Tongue (tissue), 2 donors: ENCODE results near the gene HYAL3. TPM values are rescaled to one million over a fixed set of nuclear protein-coding genes. Genes with fewer than 3 reads are reported as not detected.

ENCODE experiments used
- DNase-seq: peaks from one replicate; pipeline ENCODE4 v3.0.0-alpha.2; 2015
- total RNA-seq: library from RNA; depleted of rRNA; stranded (reverse); fragments of >200 nt; gene quantifications from one replicate; pipeline ENCODE4 v1.2.3, GENCODE V29; 2014

HYAL3 gene
- total RNA-seq, 1 donor from 2014 or later = 3.1 TPM

GRCh38 chr3:50327943-50328691, 28.9 kb upstream of the HYAL3 start, which contains the start of gene TUSC2:
TUSC2 (minus strand) TSS chr3:50328223; CDS start chr3:50328099, 124 bp downstream.
- peak; percentile 99 for DNase-seq

GRCh38 chr3:50327129-50327528, 27.9 kb upstream of the HYAL3 start:
- DNase-seq = no peak

GRCh38 chr3:50326182-50326541, 27.0 kb upstream of the HYAL3 start:
- DNase-seq = no peak

- no peak for DNase-seq
Measured at GRCh38 chr3:50325497-50326181, 26.4 kb upstream of the HYAL3 start.

GRCh38 chr3:50325113-50325480, 25.9 kb upstream of the HYAL3 start:
- DNase-seq = no peak

- peak; percentile 70 for DNase-seq
Measured at GRCh38 chr3:50324351-50325112, 25.3 kb upstream of the HYAL3 start.

- no peak for DNase-seq
Measured at GRCh38 chr3:50323614-50324199, 24.5 kb upstream of the HYAL3 start.

GRCh38 chr3:50323092-50323600, 23.9 kb upstream of the HYAL3 start:
- no peak for DNase-seq

- DNase-seq = no peak
Measured at GRCh38 chr3:50322386-50323091, 23.3 kb upstream of the HYAL3 start, which contains the start of gene HYAL2. HYAL2 (minus strand) TSS chr3:50322745; CDS start chr3:50320489, 2,256 bp downstream.

- no peak for DNase-seq
Measured at GRCh38 chr3:50322115-50322385, 22.8 kb upstream of the HYAL3 start.

- peak; percentile 96 for DNase-seq
Measured at GRCh38 chr3:50321336-50322114, 22.3 kb upstream of the HYAL3 start.

GRCh38 chr3:50320853-50321335, 21.7 kb upstream of the HYAL3 start:
- peak; percentile 91 for DNase-seq

GRCh38 chr3:50319894-50320625, 20.9 kb upstream of the HYAL3 start:
- no peak for DNase-seq

- DNase-seq = no peak
Measured at GRCh38 chr3:50319181-50319893, 20.1 kb upstream of the HYAL3 start.

- no peak for DNase-seq
Measured at GRCh38 chr3:50318615-50319014, 19.4 kb upstream of the HYAL3 start.

GRCh38 chr3:50318163-50318562, 19.0 kb upstream of the HYAL3 start:
- DNase-seq = no peak

- no peak for DNase-seq
Measured at GRCh38 chr3:50317300-50317699, 18.1 kb upstream of the HYAL3 start.

- DNase-seq = peak; percentile 54
Measured at GRCh38 chr3:50316657-50317242, 17.5 kb upstream of the HYAL3 start.

- DNase-seq = no peak
Measured at GRCh38 chr3:50314816-50315215, 15.6 kb upstream of the HYAL3 start.
